GM20431 (cell line): ENCODE data around the gene SNCA.

ENCODE experiments used
- in situ Hi-C: fragments of 300-500 bp; cut with MseI, MboI; formaldehyde crosslinking; loops from one replicate; pipeline ENCODE4 v1.15.0; 2020; ENCODE audit warnings: low sequenced_read_pairs; ENCODE audit not compliant: unreplicated experiment

The SNCA gene

GRCh38 chr4:89715631-89716030, 121.3 kb downstream of the SNCA start:
- in situ Hi-C loops, result no loop called here

- in situ Hi-C loops, result no loop called here
Observed at GRCh38 chr4:89712827-89713226, 124.1 kb downstream of the SNCA start.

- in situ Hi-C loops, result no loop called here
Observed at GRCh38 chr4:89712141-89712540, 124.8 kb downstream of the SNCA start.

DNA sequence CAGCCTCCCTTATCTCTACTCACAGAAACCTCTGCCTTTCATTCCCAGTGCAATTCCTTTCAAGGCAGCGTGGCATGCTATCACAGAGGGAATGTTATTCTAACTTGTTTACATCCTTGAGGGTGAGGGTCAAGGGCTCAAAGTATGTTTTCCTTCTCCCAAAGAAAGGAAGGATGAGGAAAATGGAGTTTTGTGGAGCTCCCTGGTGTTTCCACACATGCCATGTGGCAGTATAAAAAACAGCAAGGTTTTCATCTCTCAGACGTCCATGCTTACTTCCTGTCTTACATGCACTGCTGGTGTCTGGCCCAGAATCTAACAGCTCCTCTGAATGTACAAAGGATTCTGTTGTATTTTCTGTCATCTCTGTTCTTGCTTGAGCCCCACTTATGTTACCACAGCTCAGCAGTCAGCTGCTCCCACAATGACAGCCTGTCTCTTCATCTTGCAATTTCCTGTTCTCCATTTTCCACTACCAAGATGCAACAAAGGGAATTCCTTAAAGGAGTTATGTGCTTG, 128.0 kb downstream of the SNCA start:
- in situ Hi-C loops, result no loop called here

GRCh38 chr4:89707467-89707866, 129.5 kb downstream of the SNCA start:
- in situ Hi-C loops, result no loop called here

- in situ Hi-C loops, result no loop called here
Observed at GRCh38 chr4:89704651-89705395, 132.1 kb downstream of the SNCA start.

- in situ Hi-C loops, result no loop called here
Observed at GRCh38 chr4:89703829-89704590, 133.0 kb downstream of the SNCA start.

GRCh38 chr4:89700766-89701423, 136.1 kb downstream of the SNCA start:
- in situ Hi-C loops, result no loop called here

DNA sequence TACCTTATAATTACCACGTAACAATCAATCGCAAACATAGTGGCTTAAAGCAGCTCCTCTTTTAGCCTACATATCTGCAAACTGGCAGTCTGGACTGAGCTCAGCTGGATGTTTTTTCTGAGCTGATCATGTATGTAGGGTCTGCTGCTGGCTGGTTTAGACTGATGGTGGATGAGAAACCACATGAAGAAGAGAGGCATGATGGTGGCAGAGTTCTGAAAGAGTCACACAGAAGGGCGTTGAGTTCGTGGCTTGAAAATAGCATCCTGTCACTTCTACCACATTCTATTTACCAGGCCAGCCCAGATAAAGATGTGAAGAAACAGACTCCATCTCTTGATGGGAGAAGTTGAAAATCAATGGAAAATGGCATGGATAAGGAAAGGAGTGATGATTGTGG, 151.3 kb downstream of the SNCA start:
- in situ Hi-C loops, result no loop called here

GRCh38 chr4:89685277-89685676, 151.7 kb downstream of the SNCA start:
- in situ Hi-C loops, result no loop called here

GRCh38 chr4:89684536-89684935, 152.4 kb downstream of the SNCA start:
- in situ Hi-C loops, result no loop called here

DNA sequence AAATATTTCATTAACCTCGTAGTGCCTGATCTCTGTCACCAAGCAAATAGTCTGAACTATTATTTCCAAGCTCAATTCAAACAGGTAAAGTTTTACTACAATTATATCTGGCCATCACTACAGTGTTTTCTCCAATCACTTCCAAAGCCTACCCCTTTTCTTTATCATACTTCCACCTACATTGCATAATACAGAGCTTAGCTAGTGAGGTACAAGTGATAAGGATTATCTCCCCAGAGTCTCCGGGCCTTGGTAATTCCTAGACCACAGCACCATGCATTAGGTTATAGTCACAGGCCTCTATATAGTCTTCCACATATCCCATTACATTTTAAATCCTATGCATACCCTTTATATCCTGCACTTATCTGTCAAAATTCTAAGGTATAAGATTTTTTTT, 154.2 kb downstream of the SNCA start:
- in situ Hi-C loops, result no loop called here

DNA sequence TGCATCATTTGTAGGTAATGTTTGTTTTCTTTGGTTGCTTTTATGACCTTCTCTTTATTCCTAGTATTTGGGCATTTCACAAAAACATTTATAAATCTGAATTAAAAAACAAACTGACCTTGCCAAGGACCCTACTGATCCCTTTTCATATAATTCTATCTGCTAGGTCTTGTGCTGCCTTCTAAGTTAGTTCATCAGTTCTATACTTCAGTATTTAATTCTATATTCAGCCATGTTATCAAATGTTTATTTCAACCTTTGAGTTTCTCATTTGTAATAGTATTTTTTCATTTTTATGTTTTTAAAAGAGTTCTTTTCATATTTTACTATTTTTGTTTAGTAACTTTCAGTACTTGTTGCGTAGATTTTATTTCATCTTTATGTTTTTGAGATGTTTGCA, 155.3 kb downstream of the SNCA start:
- in situ Hi-C loops, result no loop called here

- in situ Hi-C loops, result no loop called here
Observed at GRCh38 chr4:89681219-89681618, 155.7 kb downstream of the SNCA start.

GRCh38 chr4:89674876-89675459, 162.0 kb downstream of the SNCA start:
- in situ Hi-C loops, result no loop called here
